A673 (cell line): ENCODE data around the gene MED27. TPM values are rescaled to one million over a fixed set of nuclear protein-coding genes. Genes with fewer than 3 reads are reported as not detected.

Experiments used
- BruUV-seq: library from RNA; stranded (reverse); fragments of 400-500 nt; replicated peaks from 2 replicates; lab custom pipeline; 2021; lab: Mats Ljungman, UMichigan
- CTCF ChIA-PET: fragments of 300-600 bp; sonication (Branson Sonifier 250); formaldehyde crosslinking; loops from one replicate; lab custom pipeline; 2022; ENCODE audit warnings: antibody characterized with exemption; lab: Charles Lee
- POLR2A ChIA-PET: fragments of 300-600 bp; sonication (Branson Sonifier 250); formaldehyde crosslinking; loops from one replicate; lab custom pipeline; 2022; ENCODE audit warnings: antibody characterized with exemption; ENCODE audit not compliant: low non-redundant PET; lab: Charles Lee
- DNase-seq: peaks from one replicate; pipeline ENCODE4 v3.0.0-alpha.2; 2015; ENCODE audit warnings: low spot score
- H3K27ac ChIP-seq: fragments of 200-600 bp; sonication (generic); 2 replicates; pipeline ENCODE4 v1.5.1; 2016; ENCODE audit warnings: mixed run types, low read depth, mild to moderate bottlenecking, mixed read lengths, antibody characterized with exemption, low read length; ENCODE audit not compliant: poor library complexity, severe bottlenecking
- H3K27me3 ChIP-seq: fragments of 200-600 bp; sonication (generic); replicated peaks from 2 replicates; pipeline ENCODE4 v1.6.1; 2017; ENCODE audit warnings: mixed run types, low read depth, mild to moderate bottlenecking, mixed read lengths, antibody characterized with exemption, low read length; ENCODE audit not compliant: insufficient read depth, poor library complexity
- H3K36me3 ChIP-seq: fragments of 200-600 bp; sonication (generic); 2 replicates; pipeline ENCODE4 v1.6.1; 2016; ENCODE audit warnings: mixed run types, mild to moderate bottlenecking, mixed read lengths, antibody characterized with exemption, low read length; ENCODE audit not compliant: insufficient read depth, poor library complexity, severe bottlenecking
- H3K4me1 ChIP-seq: fragments of 200-600 bp; sonication (generic); 2 replicates; pipeline ENCODE4 v1.6.1; 2017; ENCODE audit warnings: mixed run types, mild to moderate bottlenecking, mixed read lengths, antibody characterized with exemption, low read length; ENCODE audit not compliant: insufficient read depth, poor library complexity, severe bottlenecking
- H3K4me3 ChIP-seq: fragments of 200-600 bp; sonication (generic); 2 replicates; pipeline ENCODE4 v1.5.1; 2016; ENCODE audit warnings: low read depth, mixed run types, mild to moderate bottlenecking, mixed read lengths, low read length; ENCODE audit not compliant: poor library complexity, severe bottlenecking
- H3K9me3 ChIP-seq: fragments of 200-600 bp; sonication (generic); 2 replicates; pipeline ENCODE4 v1.6.1; 2016; ENCODE audit warnings: mixed run types, low read depth, mild to moderate bottlenecking, mixed read lengths, antibody characterized with exemption, low read length; ENCODE audit not compliant: poor library complexity, severe bottlenecking
- EZH2 ChIP-seq: fragments of 200-600 bp; sonication (generic); IDR thresholded peaks from 2 replicates; pipeline ENCODE4 v1.6.1; 2017; ENCODE audit warnings: borderline replicate concordance, low read depth, mild to moderate bottlenecking, mixed read lengths, antibody characterized with exemption, low read length; ENCODE audit not compliant: poor library complexity, severe bottlenecking
- intact Hi-C: fragments of 100-400 bp; cut with micrococcal nuclease; formaldehyde crosslinking; loops from one replicate; pipeline ENCODE4 v1.10.0; 2022; ENCODE audit not compliant: unreplicated experiment
- total RNA-seq: library from RNA; stranded (reverse); gene quantifications from 2 replicates; pipeline ENCODE4 v1.2.3, GENCODE V29; 2021
- TF ChIP-seq, protein P1 (sequence below): fragments of 300-800, 200-600 bp; sonication (generic); conservative IDR thresholded peaks from 2 replicates; pipeline ENCODE4 v1.5.1; 2017; ENCODE audit warnings: low read depth, mild to moderate bottlenecking, antibody characterized with exemption, low read length, moderate library complexity, mixed read lengths

MED27 gene
- total RNA-seq, 1 experiment from 2014 or later = 45.4 TPM

DNA sequence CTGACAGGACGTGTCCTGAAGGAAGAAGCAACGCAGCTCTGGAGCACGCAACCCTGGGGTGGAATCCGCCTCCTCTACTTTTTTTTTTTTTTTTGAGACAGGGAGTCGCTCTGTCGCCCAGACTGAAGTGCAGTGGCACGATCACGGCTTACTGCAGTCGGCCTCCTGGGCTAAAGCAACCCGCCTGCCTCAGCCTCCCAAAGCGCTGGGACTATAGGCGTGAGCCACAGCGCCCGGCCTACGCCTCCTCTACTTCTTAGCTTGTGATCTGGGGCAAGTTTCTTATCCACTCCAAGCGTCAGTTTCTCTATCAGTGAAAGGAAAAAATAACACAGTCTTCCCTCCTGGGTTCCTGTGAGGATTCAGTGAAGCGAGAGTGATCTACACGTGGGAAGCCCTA lies 243.6 kb downstream of the MED27 start:
- ChIA-PET POLR2A (no interaction called here), CTCF (interaction anchor here (1.6 kb wide), 1 partner anchor 400 kb away, joined by 5 read pairs; no protein-coding TSS in a partner anchor)
- H3K27me3 ChIP-seq = no peaks in the 10 kb centered on the region
- no peaks in the 10 kb centered on the region for H3K36me3 ChIP-seq
- BruUV-seq = no TSS peak
- no peak overlapping the region for H3K4me3 ChIP-seq
- H3K9me3 ChIP-seq = peaks cover 4% of the 10 kb centered on the region
- no peaks in the 10 kb centered on the region for H3K4me1 ChIP-seq
- intact Hi-C loops = no loop called here
- no peak overlapping the region for H3K27ac ChIP-seq
- DNase-seq = no peak
- no peak for TF ChIP-seq EZH2
- TF ChIP-seq, protein P1, sequence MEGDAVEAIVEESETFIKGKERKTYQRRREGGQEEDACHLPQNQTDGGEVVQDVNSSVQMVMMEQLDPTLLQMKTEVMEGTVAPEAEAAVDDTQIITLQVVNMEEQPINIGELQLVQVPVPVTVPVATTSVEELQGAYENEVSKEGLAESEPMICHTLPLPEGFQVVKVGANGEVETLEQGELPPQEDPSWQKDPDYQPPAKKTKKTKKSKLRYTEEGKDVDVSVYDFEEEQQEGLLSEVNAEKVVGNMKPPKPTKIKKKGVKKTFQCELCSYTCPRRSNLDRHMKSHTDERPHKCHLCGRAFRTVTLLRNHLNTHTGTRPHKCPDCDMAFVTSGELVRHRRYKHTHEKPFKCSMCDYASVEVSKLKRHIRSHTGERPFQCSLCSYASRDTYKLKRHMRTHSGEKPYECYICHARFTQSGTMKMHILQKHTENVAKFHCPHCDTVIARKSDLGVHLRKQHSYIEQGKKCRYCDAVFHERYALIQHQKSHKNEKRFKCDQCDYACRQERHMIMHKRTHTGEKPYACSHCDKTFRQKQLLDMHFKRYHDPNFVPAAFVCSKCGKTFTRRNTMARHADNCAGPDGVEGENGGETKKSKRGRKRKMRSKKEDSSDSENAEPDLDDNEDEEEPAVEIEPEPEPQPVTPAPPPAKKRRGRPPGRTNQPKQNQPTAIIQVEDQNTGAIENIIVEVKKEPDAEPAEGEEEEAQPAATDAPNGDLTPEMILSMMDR = no peak

GRCh38 chr9:131835151-131835910 lies 244.3 kb downstream of the MED27 start:
- POLR2A ChIA-PET = no interaction called here
- no peak for TF ChIP-seq EZH2
- TF ChIP-seq, protein P1 = no peak
- H3K9me3 ChIP-seq = peaks cover 4% of the 10 kb centered on the region
- no peaks in the 10 kb centered on the region for H3K27me3 ChIP-seq
- BruUV-seq = no TSS peak
- no peaks in the 10 kb centered on the region for H3K4me1 ChIP-seq
- intact Hi-C loops = no loop called here
- CTCF ChIA-PET = interaction anchor here (1.6 kb wide), 1 partner anchor 401 kb away, joined by 5 read pairs; no protein-coding TSS in a partner anchor
- H3K27ac ChIP-seq = no peak overlapping the region
- H3K4me3 ChIP-seq = no peak overlapping the region
- no peaks in the 10 kb centered on the region for H3K36me3 ChIP-seq
- DNase-seq = no peak

DNA sequence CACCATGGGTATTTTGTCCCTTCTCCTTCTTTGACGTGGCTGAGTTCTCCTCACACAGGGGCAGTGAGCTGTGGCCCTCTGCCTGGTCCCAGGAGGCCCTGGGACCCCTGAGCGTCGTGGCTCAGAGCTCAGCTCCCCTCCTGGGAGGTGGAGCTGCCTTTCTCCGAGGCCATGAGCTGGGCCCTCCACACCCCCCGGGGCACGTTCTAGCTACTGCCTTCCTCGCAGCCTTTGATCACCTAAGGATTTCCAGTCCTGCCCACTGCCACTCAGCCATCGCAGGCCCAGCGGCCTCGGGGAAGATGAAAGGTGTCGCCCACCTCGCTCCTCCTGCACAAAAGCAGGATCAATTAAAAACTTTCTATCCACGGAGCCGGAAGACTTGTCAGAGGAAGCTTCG lies 244.9 kb downstream of the MED27 start:
- no peak for DNase-seq
- Histone ChIP-seq H3K4me1 (no peaks in the 10 kb centered on the region), H3K27me3 (no peaks in the 10 kb centered on the region), H3K4me3 (no peak overlapping the region), H3K9me3 (peaks cover 4% of the 10 kb centered on the region), H3K27ac (no peak overlapping the region), H3K36me3 (no peaks in the 10 kb centered on the region)
- CTCF ChIA-PET = interaction anchor here (1.6 kb wide), 1 partner anchor 402 kb away, joined by 5 read pairs; no protein-coding TSS in a partner anchor
- no TSS peak for BruUV-seq
- POLR2A ChIA-PET = no interaction called here
- TF ChIP-seq, protein P1 = no peak
- no peak for TF ChIP-seq EZH2
- intact Hi-C loops = no loop called here
